ENCODE results near the gene RRAS. TPM values are rescaled to one million over a fixed set of nuclear protein-coding genes. Genes with fewer than 3 reads are reported as not detected.

The RRAS gene
- total RNA-seq, 6 experiments from 2014 or later = 8.5 to 16.4 (median 11.5) TPM

DNA sequence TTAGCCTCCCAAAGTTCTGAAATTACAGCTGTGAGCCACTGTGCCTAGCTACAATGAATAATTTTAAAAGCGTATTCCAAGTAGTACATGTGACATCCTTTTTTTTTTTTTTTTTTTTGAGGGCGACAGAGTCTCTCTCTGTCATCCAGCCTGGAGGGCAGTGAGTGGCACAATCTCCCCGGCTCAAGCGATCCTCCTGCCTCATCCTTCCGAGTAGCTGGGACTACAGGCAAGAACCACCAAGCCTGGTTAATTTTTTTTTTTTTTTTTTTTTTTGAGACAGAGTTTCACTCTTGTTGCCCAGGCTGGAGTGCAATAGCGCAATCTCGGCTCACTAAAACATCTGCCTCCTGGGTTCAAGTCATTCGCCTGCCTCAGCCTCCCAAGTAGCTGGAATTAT lies 52.7 kb downstream of the RRAS start:
- intact Hi-C loops (cut with DNase I) = no loop called here
- ATAC-seq (no peak), DNase-seq (no peak)
- Histone ChIP-seq H3K27me3 (no peaks in the 10 kb centered on the region), H3K4me1 (no peaks in the 10 kb centered on the region), H3K36me3 (no peaks in the 10 kb centered on the region), H3K4me3 (no peak overlapping the region), H3K9me3 (no peaks in the 10 kb centered on the region), H3K27ac (no peak overlapping the region)
- 73% methylated on average over 5 of the region's 8 CpGs for WGBS (ENCODE audit: insufficient coverage, low coverage, low lambda C conversion rate, missing lambda C conversion rate)
- TF ChIP-seq POLR2A (IDR thresholded peaks at IDR 0.05) = no peak

Small RNAs within 50 kb of the gene (microRNA-seq; reads per million reads assigned to microRNA genes)
- gene MIR5088 = 0 reads per million in 2 donors

Small RNAs within 50 kb of the gene (small RNA-seq; reads per million reads assigned to genes)
- 0 reads per million in 2 experiments for gene MIR5088

Other genes starting within 250 kb of the RRAS start
- gene PTH2, start 216.7 kb downstream of the RRAS start, total RNA-seq = not detected
- not detected for gene GFY, start 214.8 kb downstream of the RRAS start, total RNA-seq
- under 1 TPM in 1 of 6 experiments, not detected in 5; 0.13 TPM for gene SLC17A7, start 198.6 kb downstream of the RRAS start, total RNA-seq
- 10 to 100 TPM; 37.4 to 57.7 (median 43.4) TPM for gene PIH1D1, start 188.3 kb downstream of the RRAS start, total RNA-seq
- 10 to 100 TPM; 14.4 to 29.6 (median 19.8) TPM for gene ALDH16A1, start 186.9 kb downstream of the RRAS start, total RNA-seq
- gene FLT3LG, start 165.9 kb downstream of the RRAS start, total RNA-seq = 1 to 10 TPM in 5 of 6 experiments, under 1 TPM in 1; 0.80 to 4.4 (median 2.3) TPM
- gene RPL13A, start 152.5 kb downstream of the RRAS start, total RNA-seq = 100 to 1,000 TPM; 675 to 992 (median 801) TPM
- 1,000 to 10,000 TPM in 2 of 6 experiments, 100 to 1,000 TPM in 4; 417 to 1,739 (median 617) TPM for gene RPS11, start 143.7 kb downstream of the RRAS start, total RNA-seq
- 100 to 1,000 TPM; 123 to 335 (median 245) TPM for gene FCGRT, start 127.5 kb downstream of the RRAS start, total RNA-seq
- gene RCN3, start 112.1 kb downstream of the RRAS start, total RNA-seq = 10 to 100 TPM in 3 of 6 experiments, 1 to 10 TPM in 3; 5.3 to 18.0 (median 10.9) TPM
- gene NOSIP, start 59.6 kb downstream of the RRAS start, total RNA-seq = 10 to 100 TPM; 16.2 to 31.9 (median 23.2) TPM
- 1 to 10 TPM; 2.5 to 5.9 (median 3.1) TPM for gene PRRG2, start 58.8 kb downstream of the RRAS start, total RNA-seq
- gene PRR12, start 49.0 kb downstream of the RRAS start, total RNA-seq = 1 to 10 TPM; 4.0 to 8.5 (median 5.5) TPM
- gene SCAF1, start 2.1 kb upstream of the RRAS start, total RNA-seq = 10 to 100 TPM; 14.6 to 33.0 (median 27.3) TPM
- 10 to 100 TPM; 29.6 to 41.8 (median 35.3) TPM for gene IRF3, start 25.7 kb upstream of the RRAS start, total RNA-seq
- 10 to 100 TPM in 4 of 6 experiments, 1 to 10 TPM in 2; 4.5 to 11.6 (median 10.5) TPM for gene BCL2L12, start 25.8 kb upstream of the RRAS start, total RNA-seq
- gene PRMT1, start 37.1 kb upstream of the RRAS start, total RNA-seq = 10 to 100 TPM; 25.3 to 63.2 (median 39.9) TPM
- gene ADM5, start 49.5 kb upstream of the RRAS start, total RNA-seq = under 1 TPM; 0.19 to 0.70 (median 0.51) TPM
- 1 to 10 TPM in 3 of 6 experiments, under 1 TPM in 3; 0.43 to 6.7 (median 0.97) TPM for gene CPT1C, start 51.0 kb upstream of the RRAS start, total RNA-seq
- not detected for gene TSKS, start 123.2 kb upstream of the RRAS start, total RNA-seq
- gene AP2A1, start 126.9 kb upstream of the RRAS start, total RNA-seq = 100 to 1,000 TPM in 1 of 6 experiments, 10 to 100 TPM in 5; 38.7 to 103 (median 49.8) TPM
- 10 to 100 TPM in 1 of 6 experiments, 1 to 10 TPM in 5; 3.7 to 10.7 (median 6.3) TPM for gene FUZ, start 173.1 kb upstream of the RRAS start, total RNA-seq
- gene MED25, start 178.1 kb upstream of the RRAS start, total RNA-seq = 10 to 100 TPM in 5 of 6 experiments, 1 to 10 TPM in 1; 9.9 to 16.3 (median 11.8) TPM
- 10 to 100 TPM; 44.4 to 93.0 (median 69.6) TPM for gene PTOV1, start 211.0 kb upstream of the RRAS start, total RNA-seq
- gene PNKP, start 227.4 kb upstream of the RRAS start, total RNA-seq = 10 to 100 TPM; 21.0 to 37.5 (median 27.9) TPM
- 10 to 100 TPM; 18.2 to 27.0 (median 22.4) TPM for gene AKT1S1, start 237.2 kb upstream of the RRAS start, total RNA-seq
- gene TBC1D17, start 237.6 kb upstream of the RRAS start, total RNA-seq = 10 to 100 TPM; 12.6 to 38.1 (median 27.8) TPM

All from right lobe of liver (tissue), 6 donors.